ENCODE measurements around the gene ADAT1.

DNA sequence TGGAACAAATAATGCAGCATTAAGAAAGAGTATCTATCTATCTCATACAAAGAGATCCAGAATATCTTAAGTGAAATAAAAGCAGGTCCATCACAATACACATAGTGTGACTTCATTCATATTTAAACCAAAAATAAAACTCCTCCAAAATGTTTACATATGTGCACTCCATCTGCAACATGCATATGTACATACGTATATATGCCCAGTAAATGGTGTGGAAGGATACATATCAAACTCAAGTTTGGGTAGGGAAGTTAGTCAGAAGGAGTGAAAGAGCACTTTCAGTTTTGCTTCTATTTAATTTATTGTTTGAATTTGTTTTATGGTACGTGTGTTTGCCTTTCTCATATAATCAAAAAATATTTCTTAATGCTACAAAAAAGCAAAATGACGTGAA lies 12.0 kb upstream of the ADAT1 start:
- TF ChIP-seq ZFP30 (CRISPR knock-in tag; IDR thresholded peaks at IDR 0.05) = no peak
- TF ChIP-seq ARNTL (CRISPR knock-in tag; IDR thresholded peaks at IDR 0.05; ENCODE audit: borderline replicate concordance, low read depth) = no peak
- no peak for TF ChIP-seq GLIS3 (CRISPR knock-in tag; IDR thresholded peaks at IDR 0.05)
- TF ChIP-seq ISL1 (CRISPR knock-in tag; IDR thresholded peaks at IDR 0.05) = no peak
- no peak for TF ChIP-seq BACH2 (CRISPR knock-in tag; IDR thresholded peaks at IDR 0.05; ENCODE audit: borderline replicate concordance)
- TF ChIP-seq, protein P1, sequence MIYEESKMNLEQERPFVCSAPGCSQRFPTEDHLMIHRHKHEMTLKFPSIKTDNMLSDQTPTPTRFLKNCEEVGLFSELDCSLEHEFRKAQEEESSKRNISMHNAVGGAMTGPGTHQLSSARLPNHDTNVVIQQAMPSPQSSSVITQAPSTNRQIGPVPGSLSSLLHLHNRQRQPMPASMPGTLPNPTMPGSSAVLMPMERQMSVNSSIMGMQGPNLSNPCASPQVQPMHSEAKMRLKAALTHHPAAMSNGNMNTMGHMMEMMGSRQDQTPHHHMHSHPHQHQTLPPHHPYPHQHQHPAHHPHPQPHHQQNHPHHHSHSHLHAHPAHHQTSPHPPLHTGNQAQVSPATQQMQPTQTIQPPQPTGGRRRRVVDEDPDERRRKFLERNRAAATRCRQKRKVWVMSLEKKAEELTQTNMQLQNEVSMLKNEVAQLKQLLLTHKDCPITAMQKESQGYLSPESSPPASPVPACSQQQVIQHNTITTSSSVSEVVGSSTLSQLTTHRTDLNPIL (CRISPR knock-in tag; IDR thresholded peaks at IDR 0.05; ENCODE audit: low read depth) = no peak
- TF ChIP-seq ZC3H10 (CRISPR knock-in tag; IDR thresholded peaks at IDR 0.05) = no peak
- no peak for TF ChIP-seq PPARA (CRISPR knock-in tag; IDR thresholded peaks at IDR 0.05; ENCODE audit: borderline replicate concordance)
- no peak for TF ChIP-seq TCF4 (CRISPR knock-in tag; IDR thresholded peaks at IDR 0.05; ENCODE audit: borderline replicate concordance)
- no peak for TF ChIP-seq OSR1 (CRISPR knock-in tag; IDR thresholded peaks at IDR 0.05)
- TF ChIP-seq, protein P2, sequence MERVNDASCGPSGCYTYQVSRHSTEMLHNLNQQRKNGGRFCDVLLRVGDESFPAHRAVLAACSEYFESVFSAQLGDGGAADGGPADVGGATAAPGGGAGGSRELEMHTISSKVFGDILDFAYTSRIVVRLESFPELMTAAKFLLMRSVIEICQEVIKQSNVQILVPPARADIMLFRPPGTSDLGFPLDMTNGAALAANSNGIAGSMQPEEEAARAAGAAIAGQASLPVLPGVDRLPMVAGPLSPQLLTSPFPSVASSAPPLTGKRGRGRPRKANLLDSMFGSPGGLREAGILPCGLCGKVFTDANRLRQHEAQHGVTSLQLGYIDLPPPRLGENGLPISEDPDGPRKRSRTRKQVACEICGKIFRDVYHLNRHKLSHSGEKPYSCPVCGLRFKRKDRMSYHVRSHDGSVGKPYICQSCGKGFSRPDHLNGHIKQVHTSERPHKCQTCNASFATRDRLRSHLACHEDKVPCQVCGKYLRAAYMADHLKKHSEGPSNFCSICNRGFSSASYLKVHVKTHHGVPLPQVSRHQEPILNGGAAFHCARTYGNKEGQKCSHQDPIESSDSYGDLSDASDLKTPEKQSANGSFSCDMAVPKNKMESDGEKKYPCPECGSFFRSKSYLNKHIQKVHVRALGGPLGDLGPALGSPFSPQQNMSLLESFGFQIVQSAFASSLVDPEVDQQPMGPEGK (CRISPR knock-in tag; IDR thresholded peaks at IDR 0.05; ENCODE audit: borderline replicate concordance) = no peak
- TF ChIP-seq, protein P3, sequence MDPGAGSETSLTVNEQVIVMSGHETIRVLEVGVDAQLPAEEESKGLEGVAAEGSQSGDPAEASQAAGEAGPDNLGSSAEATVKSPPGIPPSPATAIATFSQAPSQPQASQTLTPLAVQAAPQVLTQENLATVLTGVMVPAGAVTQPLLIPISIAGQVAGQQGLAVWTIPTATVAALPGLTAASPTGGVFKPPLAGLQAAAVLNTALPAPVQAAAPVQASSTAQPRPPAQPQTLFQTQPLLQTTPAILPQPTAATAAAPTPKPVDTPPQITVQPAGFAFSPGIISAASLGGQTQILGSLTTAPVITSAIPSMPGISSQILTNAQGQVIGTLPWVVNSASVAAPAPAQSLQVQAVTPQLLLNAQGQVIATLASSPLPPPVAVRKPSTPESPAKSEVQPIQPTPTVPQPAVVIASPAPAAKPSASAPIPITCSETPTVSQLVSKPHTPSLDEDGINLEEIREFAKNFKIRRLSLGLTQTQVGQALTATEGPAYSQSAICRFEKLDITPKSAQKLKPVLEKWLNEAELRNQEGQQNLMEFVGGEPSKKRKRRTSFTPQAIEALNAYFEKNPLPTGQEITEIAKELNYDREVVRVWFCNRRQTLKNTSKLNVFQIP (CRISPR knock-in tag; IDR thresholded peaks at IDR 0.05; ENCODE audit: borderline replicate concordance, low read depth) = no peak
- TF ChIP-seq, protein P4, sequence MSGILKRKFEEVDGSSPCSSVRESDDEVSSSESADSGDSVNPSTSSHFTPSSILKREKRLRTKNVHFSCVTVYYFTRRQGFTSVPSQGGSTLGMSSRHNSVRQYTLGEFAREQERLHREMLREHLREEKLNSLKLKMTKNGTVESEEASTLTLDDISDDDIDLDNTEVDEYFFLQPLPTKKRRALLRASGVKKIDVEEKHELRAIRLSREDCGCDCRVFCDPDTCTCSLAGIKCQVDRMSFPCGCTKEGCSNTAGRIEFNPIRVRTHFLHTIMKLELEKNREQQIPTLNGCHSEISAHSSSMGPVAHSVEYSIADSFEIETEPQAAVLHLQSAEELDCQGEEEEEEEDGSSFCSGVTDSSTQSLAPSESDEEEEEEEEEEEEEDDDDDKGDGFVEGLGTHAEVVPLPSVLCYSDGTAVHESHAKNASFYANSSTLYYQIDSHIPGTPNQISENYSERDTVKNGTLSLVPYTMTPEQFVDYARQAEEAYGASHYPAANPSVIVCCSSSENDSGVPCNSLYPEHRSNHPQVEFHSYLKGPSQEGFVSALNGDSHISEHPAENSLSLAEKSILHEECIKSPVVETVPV (CRISPR knock-in tag; IDR thresholded peaks at IDR 0.05) = no peak
- TF ChIP-seq TOX (CRISPR knock-in tag; IDR thresholded peaks at IDR 0.05; ENCODE audit: borderline replicate concordance) = no peak

Measured in SK-N-SH treated with all-trans-retinoic acid at 6 μM for 48 hours (cell line).